GM19455 (cell line): ENCODE results near the gene TBL1X.
"Not testable (repeated sequence)": the region's sequence is repeated elsewhere in the genome, so short reads cannot be mapped to it uniquely, and the experiment has no call there.

Source experiments
- ATAC-seq: cut with Tn5 transposase; IDR thresholded peaks from one replicate; pipeline ENCODE4 v1.9.1; 2021; ENCODE audit not compliant: unreplicated experiment

Gene TBL1X

DNA sequence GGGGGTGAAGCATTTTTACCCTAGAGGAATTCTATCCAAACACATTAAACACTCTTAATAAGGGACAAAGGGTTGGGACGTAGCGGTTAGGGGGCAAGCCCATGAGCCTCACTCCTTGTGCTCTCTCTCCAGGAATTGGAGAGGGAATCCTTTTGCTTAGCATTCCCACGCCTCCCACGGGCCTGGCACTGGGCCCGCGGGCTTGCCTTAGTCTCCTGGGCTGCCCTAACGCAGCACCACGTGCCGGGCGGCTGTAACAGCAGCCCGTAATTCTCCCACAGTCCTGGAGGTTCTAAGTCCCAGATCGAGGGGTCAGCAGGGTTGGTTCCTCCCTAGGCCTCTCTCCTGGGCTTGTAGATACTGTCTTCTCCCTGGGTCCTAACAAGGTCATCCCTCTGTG lies 67.5 kb downstream of the TBL1X start:
- ATAC-seq: no peak

DNA sequence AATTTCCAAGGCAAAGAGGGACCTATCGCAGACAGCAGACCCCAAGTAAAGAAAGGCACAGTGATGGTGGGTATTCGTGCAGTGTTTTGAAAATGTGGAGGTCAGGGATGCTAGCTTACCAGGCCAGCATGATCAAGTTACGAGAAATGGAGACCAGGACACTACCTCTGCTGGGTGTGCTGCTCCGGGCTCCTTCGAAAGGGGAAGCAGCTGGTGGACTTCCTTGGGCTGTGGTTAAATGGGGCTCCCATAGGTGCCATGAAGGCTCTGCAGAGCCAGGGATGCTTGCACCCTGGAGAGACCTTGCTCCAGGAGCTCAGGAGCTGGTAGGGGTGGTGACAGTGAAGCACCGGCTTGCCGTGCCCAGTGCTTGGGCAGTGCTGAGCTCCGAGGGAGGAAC lies 68.8 kb downstream of the TBL1X start:
- no peak for ATAC-seq

GRCh38 chrX:9534686-9535085 lies 69.8 kb downstream of the TBL1X start:
- ATAC-seq: no peak

GRCh38 chrX:9535101-9535500 lies 70.2 kb downstream of the TBL1X start:
- ATAC-seq: no peak

- not testable (repeated sequence) for ATAC-seq
Observed at GRCh38 chrX:9536156-9536555, 71.3 kb downstream of the TBL1X start.

GRCh38 chrX:9537781-9538180 lies 72.9 kb downstream of the TBL1X start:
- ATAC-seq: no peak

- no peak for ATAC-seq
Observed at GRCh38 chrX:9538544-9539045, 73.7 kb downstream of the TBL1X start.

DNA sequence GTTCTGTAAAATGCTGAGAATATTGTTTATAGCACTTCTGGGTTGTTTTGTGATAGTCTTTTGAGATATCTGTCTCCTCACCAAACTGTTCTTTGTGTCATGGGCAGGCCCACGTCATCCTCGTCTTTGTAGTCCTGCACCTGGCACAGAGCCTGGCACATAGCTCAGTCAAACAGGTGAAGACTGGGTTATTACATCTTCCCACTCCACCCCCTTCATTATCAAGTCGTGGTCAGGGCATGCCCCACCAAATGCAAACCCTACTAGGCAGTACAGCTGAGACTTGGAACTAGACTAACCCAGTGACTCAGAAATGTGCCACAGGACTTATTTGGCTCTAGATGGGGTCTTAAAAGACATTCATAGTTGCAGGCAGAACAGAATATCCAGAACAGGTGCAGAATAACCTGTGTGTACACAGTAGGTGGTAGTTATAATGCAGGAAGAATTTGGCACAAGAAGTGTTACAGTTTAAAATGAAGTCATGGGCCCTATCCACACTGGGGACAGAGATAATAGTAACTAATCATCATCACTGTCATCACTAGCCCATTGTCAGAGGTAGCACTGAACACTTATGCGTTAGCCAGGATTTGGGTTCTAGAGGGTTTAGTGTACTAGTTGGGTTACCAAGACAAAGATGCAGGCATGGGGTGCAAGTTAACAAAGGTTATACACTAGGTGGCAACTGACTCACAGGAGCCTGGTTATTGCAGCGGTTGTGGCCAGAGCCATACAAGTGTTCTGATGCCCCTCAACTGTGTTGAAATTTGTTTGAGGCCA lies 74.9 kb downstream of the TBL1X start:
- ATAC-seq: no peak

- no peak for ATAC-seq
Observed at GRCh38 chrX:9542106-9542760, 77.4 kb downstream of the TBL1X start.

GRCh38 chrX:9542761-9543111 lies 77.9 kb downstream of the TBL1X start:
- ATAC-seq: no peak

GRCh38 chrX:9555354-9555753 lies 90.5 kb downstream of the TBL1X start:
- no peak for ATAC-seq

- no peak for ATAC-seq
Observed at GRCh38 chrX:9557091-9557490, 92.2 kb downstream of the TBL1X start.

GRCh38 chrX:9557521-9557920 lies 92.7 kb downstream of the TBL1X start:
- ATAC-seq: no peak

- no peak for ATAC-seq
Observed at GRCh38 chrX:9558615-9559014, 93.8 kb downstream of the TBL1X start.

- no peak for ATAC-seq
Observed at GRCh38 chrX:9560219-9560618, 95.4 kb downstream of the TBL1X start.

- no peak for ATAC-seq
Observed at GRCh38 chrX:9561199-9561598, 96.3 kb downstream of the TBL1X start.

- ATAC-seq: no peak
Observed at GRCh38 chrX:9562851-9563250, 98.0 kb downstream of the TBL1X start.

- ATAC-seq: no peak
Observed at GRCh38 chrX:9566150-9566621, 101.3 kb downstream of the TBL1X start.

DNA sequence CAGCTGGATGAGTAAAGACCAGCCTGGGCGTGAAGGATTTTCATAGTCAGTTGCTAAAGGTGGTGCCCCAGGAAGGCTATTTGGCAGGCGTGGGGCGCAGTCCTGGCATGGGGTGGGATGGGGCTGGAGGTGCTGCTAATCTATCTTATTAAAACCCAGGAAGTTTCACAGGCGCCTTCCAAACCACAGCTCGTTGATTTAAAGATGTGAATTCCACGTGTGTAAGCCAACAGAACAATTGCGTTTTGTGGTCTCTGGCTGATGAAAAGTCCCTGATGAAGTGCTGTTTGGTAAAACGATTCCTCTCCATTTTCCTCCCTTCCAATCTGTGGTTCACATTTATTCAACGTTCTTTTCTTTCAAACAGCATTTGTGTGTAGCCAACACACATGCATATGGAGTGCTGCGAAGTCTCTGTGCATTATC lies 105.0 kb downstream of the TBL1X start:
- no peak for ATAC-seq

GRCh38 chrX:9573282-9574106 lies 108.6 kb downstream of the TBL1X start:
- ATAC-seq: no peak

DNA sequence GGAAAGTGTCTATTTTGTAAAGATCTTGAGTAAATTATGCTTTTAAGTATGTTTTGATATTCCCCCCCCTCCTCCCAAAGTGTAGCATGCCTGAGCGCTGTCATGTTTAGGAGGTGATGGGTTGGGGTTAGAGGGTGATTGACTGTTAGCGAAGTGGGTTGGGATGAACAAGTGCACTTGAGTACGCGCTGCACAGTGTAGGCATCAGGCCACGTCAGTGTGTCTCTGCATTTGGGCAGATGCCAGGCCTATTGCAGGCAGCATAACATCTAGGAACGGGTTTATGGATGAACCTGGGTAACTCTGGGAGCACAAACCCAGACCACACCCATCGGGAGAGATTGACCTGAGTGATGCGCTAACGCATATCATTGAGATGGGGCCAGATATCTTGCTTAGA lies 111.2 kb downstream of the TBL1X start:
- ATAC-seq: no peak

- no peak for ATAC-seq
Observed at GRCh38 chrX:9577555-9577954, 112.7 kb downstream of the TBL1X start.
